Fibroblast of the conjunctiva (primary cell): ENCODE results near the gene PIK3IP1.
"Not testable (repeated sequence)": the region's sequence is repeated elsewhere in the genome, so short reads cannot be mapped to it uniquely, and the experiment has no call there.

Source experiments
- DNase-seq: peaks from one replicate; pipeline ENCODE4 v3.0.0-alpha.2; 2010; ENCODE audit warnings: low read depth

Gene PIK3IP1

GRCh38 chr22:31292236-31292989, at the start of gene PIK3IP1:
Gene PIK3IP1, minus strand, starts transcription at chr22:31292488. Its CDS starts 144 bp downstream, at chr22:31292344.
- peak; percentile 69 for DNase-seq

- DNase-seq, result no peak
Observed at GRCh38 chr22:31341386-31342088, 49.2 kb upstream of the PIK3IP1 start.

GRCh38 chr22:31340765-31341247, 48.5 kb upstream of the PIK3IP1 start:
- DNase-seq, result no peak

GRCh38 chr22:31340360-31340759, 48.1 kb upstream of the PIK3IP1 start:
- DNase-seq, result no peak

GRCh38 chr22:31339148-31339832, 47.0 kb upstream of the PIK3IP1 start:
- no peak for DNase-seq

- DNase-seq, result no peak
Observed at GRCh38 chr22:31337178-31337577, 44.9 kb upstream of the PIK3IP1 start.

- no peak for DNase-seq
Observed at GRCh38 chr22:31334329-31334728, 42.0 kb upstream of the PIK3IP1 start.

- no peak for DNase-seq
Observed at GRCh38 chr22:31333641-31334040, 41.4 kb upstream of the PIK3IP1 start.

- no peak for DNase-seq
Observed at GRCh38 chr22:31332886-31333285, 40.6 kb upstream of the PIK3IP1 start.

GRCh38 chr22:31332010-31332409, 39.7 kb upstream of the PIK3IP1 start:
- no peak for DNase-seq

GRCh38 chr22:31329453-31330215, 37.3 kb upstream of the PIK3IP1 start:
- DNase-seq, result no peak

- no peak for DNase-seq
Observed at GRCh38 chr22:31329029-31329428, 36.7 kb upstream of the PIK3IP1 start.

- DNase-seq, result no peak
Observed at GRCh38 chr22:31328544-31328960, 36.3 kb upstream of the PIK3IP1 start.

- DNase-seq, result no peak
Observed at GRCh38 chr22:31327806-31328543, 35.7 kb upstream of the PIK3IP1 start.

GRCh38 chr22:31326877-31327276, 34.6 kb upstream of the PIK3IP1 start:
- no peak for DNase-seq

GRCh38 chr22:31323578-31324550, 31.6 kb upstream of the PIK3IP1 start:
- no peak for DNase-seq

GRCh38 chr22:31321421-31321820, 29.1 kb upstream of the PIK3IP1 start:
- DNase-seq, result no peak

- DNase-seq, result not testable (repeated sequence)
Observed at GRCh38 chr22:31314220-31314619, 21.9 kb upstream of the PIK3IP1 start.

- peak; percentile 47 for DNase-seq
Observed at GRCh38 chr22:31313366-31314147, 21.3 kb upstream of the PIK3IP1 start.
